ENCODE measurements around the gene MAPK8IP3. TPM values are rescaled to one million over a fixed set of nuclear protein-coding genes. Genes with fewer than 3 reads are reported as not detected.

The MAPK8IP3 gene
- total and polyA plus RNA-seq, 5 experiments from 2014 or later: 0.87 to 342 (median 2.8) TPM

GRCh38 chr16:1781254-1781653 is 75.3 kb downstream of the MAPK8IP3 start:
- DNase-seq (peak in 1 of 10 donors; percentile 45), ATAC-seq (no peak)
- H3K27ac Mint-ChIP-seq: peak overlapping the region; percentile 43 to 97 (median 82)
- peak overlapping the region; percentile 81 to 93 (median 84) for H3K4me3 Mint-ChIP-seq
- no peaks in the 10 kb centered on the region for H3K27me3 Mint-ChIP-seq
- peaks cover 8 to 44% (median 28%) of the 10 kb centered on the region in 4 donors for H3K4me1 Mint-ChIP-seq
- no peaks in the 10 kb centered on the region for H3K9me3 Mint-ChIP-seq
- peaks cover 0 to 13% (median 0%) of the 10 kb centered on the region in 3 donors for H3K36me3 Mint-ChIP-seq
- POLR2A ChIA-PET: interaction anchor here (0.6 to 5.6 kb wide), 6 partner anchors 9 to 241 kb away, joined by 3 to 118 read pairs (median 12); partner anchors contain the start of genes EME2, FAHD1, HAGH and IGFALS

GRCh38 chr16:1781758-1782407 is 75.9 kb downstream of the MAPK8IP3 start:
- H3K27me3 Mint-ChIP-seq: no peaks in the 10 kb centered on the region
- peak in 6 of 10 donors; percentile 13 to 66 (median 39) for DNase-seq
- peak overlapping the region; percentile 37 to 97 (median 92) for H3K27ac Mint-ChIP-seq
- POLR2A ChIA-PET: interaction anchor here (0.7 to 5.6 kb wide), 26 partner anchors 10 to 892 kb away, joined by 3 to 118 read pairs (median 6); partner anchors contain the start of genes EME2, FAHD1, HAGH and IFT140
- peaks cover 0 to 13% (median 0%) of the 10 kb centered on the region in 3 donors for H3K36me3 Mint-ChIP-seq
- H3K4me1 Mint-ChIP-seq: peaks cover 8 to 48% (median 27%) of the 10 kb centered on the region in 4 donors
- ATAC-seq: peak; percentile 8 to 29
- peak overlapping the region; percentile 82 to 94 (median 88) for H3K4me3 Mint-ChIP-seq
- no peaks in the 10 kb centered on the region for H3K9me3 Mint-ChIP-seq

- POLR2A ChIA-PET: interaction anchor here (0.6 to 5.6 kb wide), 37 partner anchors 9 to 891 kb away, joined by 3 to 118 read pairs (median 4); partner anchors contain the start of genes CCNF, EME2, FAHD1 and HAGH
- ATAC-seq: peak; percentile 86 to 87
- H3K36me3 Mint-ChIP-seq: peaks cover 0 to 13% (median 0%) of the 10 kb centered on the region in 3 donors
- peak within 1 kb of the TSS; percentile 82 to 99 (median 93) for H3K27ac Mint-ChIP-seq
- peak within 1 kb of the TSS; percentile 83 to 97 (median 93) for H3K4me3 Mint-ChIP-seq
- H3K27me3 Mint-ChIP-seq: no peaks in the 10 kb centered on the region
- no peaks in the 10 kb centered on the region for H3K9me3 Mint-ChIP-seq
- H3K4me1 Mint-ChIP-seq: peaks cover 8 to 52% (median 27%) of the 10 kb centered on the region in 4 donors
- DNase-seq: peak; percentile 90 to 99 (median 97)
Observed at GRCh38 chr16:1782408-1783264, 76.6 kb downstream of the MAPK8IP3 start, which contains the start of the genes NUBP2 and SPSB3. Gene NUBP2 (plus strand): TSS chr16:1782960. CDS start chr16:1783021, 61 bp downstream. Gene SPSB3 (minus strand): TSS chr16:1782571. CDS start chr16:1781483, 1,088 bp downstream.

GRCh38 chr16:1784977-1785845 is 79.2 kb downstream of the MAPK8IP3 start:
- POLR2A ChIA-PET: interaction anchor here (1.0 to 5.6 kb wide), 2 partner anchors 13 to 39 kb away, joined by 3 to 118 read pairs; partner anchors contain the start of genes EME2, MRPS34 and NME3

GRCh38 chr16:1785846-1786170 is 79.8 kb downstream of the MAPK8IP3 start:
- H3K27ac Mint-ChIP-seq: peak overlapping the region in 1 of 10 donors; percentile 62
- no peaks in the 10 kb centered on the region for H3K27me3 Mint-ChIP-seq
- POLR2A ChIA-PET: interaction anchor here (1.0 to 5.6 kb wide), 2 partner anchors 14 to 39 kb away, joined by 3 to 118 read pairs; partner anchors contain the start of genes EME2, MRPS34 and NME3

More at GRCh38 chr16:1784977-1785845, 79.2 kb downstream of the MAPK8IP3 start:
- Mint-ChIP-seq H3K4me1 (peaks cover 10 to 53% (median 29%) of the 10 kb centered on the region in 4 donors), H3K9me3 (no peaks in the 10 kb centered on the region), H3K27me3 (no peaks in the 10 kb centered on the region), H3K4me3 (peak overlapping the region; percentile 19 to 84 (median 60)), H3K27ac (peak overlapping the region in 2 of 10 donors; percentile 57 to 75), H3K36me3 (peaks cover 0 to 23% (median 6%) of the 10 kb centered on the region in 3 donors)
- DNase-seq: peak in 1 of 10 donors; percentile 54
- ATAC-seq: no peak

GRCh38 chr16:1786242-1787055 is 80.5 kb downstream of the MAPK8IP3 start:
- Mint-ChIP-seq H3K36me3 (peaks cover 0 to 21% (median 6%) of the 10 kb centered on the region in 3 donors), H3K4me3 (peak overlapping the region in 1 of 10 donors; percentile 10), H3K4me1 (peaks cover 10 to 45% (median 22%) of the 10 kb centered on the region in 4 donors), H3K9me3 (no peaks in the 10 kb centered on the region), H3K27me3 (no peaks in the 10 kb centered on the region), H3K27ac (no peak overlapping the region)
- no peak for ATAC-seq
- POLR2A ChIA-PET: interaction anchor here (5.6 kb wide), 1 partner anchor 14 kb away, joined by 118 read pairs; the partner anchor contains the start of genes EME2, MRPS34 and NME3
- DNase-seq: peak in 1 of 10 donors; percentile 53

More at GRCh38 chr16:1785846-1786170, 79.8 kb downstream of the MAPK8IP3 start:
- ATAC-seq (no peak), DNase-seq (peak in 1 of 10 donors; percentile 45)
- Mint-ChIP-seq H3K36me3 (peaks cover 0 to 21% (median 6%) of the 10 kb centered on the region in 3 donors), H3K4me1 (peaks cover 10 to 51% (median 28%) of the 10 kb centered on the region in 4 donors), H3K9me3 (no peaks in the 10 kb centered on the region), H3K4me3 (peak overlapping the region in 1 of 10 donors; percentile 3)

- Mint-ChIP-seq H3K36me3 (peaks cover 0 to 21% (median 6%) of the 10 kb centered on the region in 3 donors), H3K4me1 (peaks cover 6 to 41% (median 17%) of the 10 kb centered on the region in 4 donors), H3K27ac (no peak overlapping the region), H3K4me3 (no peak overlapping the region), H3K27me3 (no peaks in the 10 kb centered on the region), H3K9me3 (no peaks in the 10 kb centered on the region)
- ATAC-seq: no peak
- POLR2A ChIA-PET: no interaction called here
- peak in 1 of 10 donors; percentile 35 for DNase-seq
Observed at GRCh38 chr16:1787056-1787321, 81.0 kb downstream of the MAPK8IP3 start.

GRCh38 chr16:1787322-1788094 is 81.5 kb downstream of the MAPK8IP3 start:
- H3K9me3 Mint-ChIP-seq: no peaks in the 10 kb centered on the region
- POLR2A ChIA-PET: interaction anchor here (0.6 kb wide), 1 partner anchor 1027 kb away, joined by 8 read pairs; the partner anchor contains the start of gene MSLN
- no peak overlapping the region for H3K4me3 Mint-ChIP-seq
- H3K36me3 Mint-ChIP-seq: peaks cover 0 to 21% (median 6%) of the 10 kb centered on the region in 3 donors
- ATAC-seq (no peak), DNase-seq (peak in 1 of 10 donors; percentile 57)
- H3K4me1 Mint-ChIP-seq: peaks cover 6 to 39% (median 16%) of the 10 kb centered on the region in 4 donors
- H3K27me3 Mint-ChIP-seq: no peaks in the 10 kb centered on the region
- no peak overlapping the region for H3K27ac Mint-ChIP-seq

GRCh38 chr16:1788095-1788707 is 82.2 kb downstream of the MAPK8IP3 start:
- ATAC-seq (no peak), DNase-seq (peak in 1 of 10 donors; percentile 46)
- no peaks in the 10 kb centered on the region for H3K27me3 Mint-ChIP-seq
- H3K4me3 Mint-ChIP-seq: no peak overlapping the region
- POLR2A ChIA-PET: interaction anchor here (0.6 kb wide), 1 partner anchor 1028 kb away, joined by 8 read pairs; the partner anchor contains the start of gene MSLN
- peak overlapping the region in 1 of 10 donors; percentile 57 for H3K27ac Mint-ChIP-seq
- no peaks in the 10 kb centered on the region for H3K9me3 Mint-ChIP-seq
- peaks cover 5 to 37% (median 14%) of the 10 kb centered on the region in 4 donors for H3K4me1 Mint-ChIP-seq
- peaks cover 0 to 20% (median 6%) of the 10 kb centered on the region in 3 donors for H3K36me3 Mint-ChIP-seq

- Mint-ChIP-seq H3K36me3 (peaks cover 0 to 19% (median 6%) of the 10 kb centered on the region in 3 donors), H3K27ac (peak overlapping the region in 1 of 10 donors; percentile 57), H3K4me3 (no peak overlapping the region), H3K27me3 (no peaks in the 10 kb centered on the region), H3K9me3 (no peaks in the 10 kb centered on the region), H3K4me1 (peaks cover 3 to 32% (median 12%) of the 10 kb centered on the region in 4 donors)
- ATAC-seq: no peak
- POLR2A ChIA-PET: no interaction called here
- peak in 1 of 10 donors; percentile 46 for DNase-seq
Observed at GRCh38 chr16:1788708-1789100, 82.7 kb downstream of the MAPK8IP3 start.

Measured in naive thymus-derived CD8-positive, alpha-beta T cell (primary cell).